Measurements from ENCODE around the gene KRT28. TPM values are rescaled to one million over a fixed set of nuclear protein-coding genes. Genes with fewer than 3 reads are reported as not detected.

Gene KRT28
- total RNA-seq, 1 donor from 2014 or later = not detected

DNA sequence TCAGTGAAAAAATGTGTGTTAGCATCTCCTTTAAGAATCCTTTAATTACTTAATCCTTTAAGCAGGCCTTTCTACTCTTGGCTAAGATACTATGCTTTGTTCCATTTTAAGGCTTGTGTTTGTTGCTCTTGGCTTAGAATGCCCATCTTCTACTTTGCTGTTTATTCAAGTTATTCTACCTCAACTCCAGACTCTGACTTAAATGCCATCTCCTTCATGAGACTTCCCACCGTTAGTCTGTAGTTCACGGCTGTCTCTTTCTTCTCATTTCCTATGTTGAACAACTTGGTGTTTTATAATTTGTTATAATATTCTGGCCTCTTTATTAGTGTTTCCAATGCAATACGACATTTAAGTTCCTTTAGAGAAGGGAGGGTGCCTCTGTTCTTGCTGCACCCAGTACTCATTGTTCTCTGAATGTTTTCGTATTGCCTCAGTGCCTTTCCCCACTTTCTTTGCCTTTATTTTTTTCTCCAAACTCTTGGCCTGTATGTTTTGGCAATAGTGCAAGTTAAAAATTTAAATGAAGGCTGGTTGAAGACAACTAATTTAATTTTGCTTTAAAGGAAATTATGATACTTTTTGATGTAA lies 28.8 kb upstream of the KRT28 start:
- Histone ChIP-seq H3K36me3 (no peaks in the 10 kb centered on the region), H3K27me3 (no peaks in the 10 kb centered on the region), H3K4me1 (no peaks in the 10 kb centered on the region), H3K9me3 (no peaks in the 10 kb centered on the region), H3K4me3 (no peak overlapping the region), H3K27ac (no peak overlapping the region)
- ATAC-seq (no peak), DNase-seq (no peak)
- intact Hi-C loops (cut with DNase I) = no loop called here
- TF ChIP-seq, protein P1, sequence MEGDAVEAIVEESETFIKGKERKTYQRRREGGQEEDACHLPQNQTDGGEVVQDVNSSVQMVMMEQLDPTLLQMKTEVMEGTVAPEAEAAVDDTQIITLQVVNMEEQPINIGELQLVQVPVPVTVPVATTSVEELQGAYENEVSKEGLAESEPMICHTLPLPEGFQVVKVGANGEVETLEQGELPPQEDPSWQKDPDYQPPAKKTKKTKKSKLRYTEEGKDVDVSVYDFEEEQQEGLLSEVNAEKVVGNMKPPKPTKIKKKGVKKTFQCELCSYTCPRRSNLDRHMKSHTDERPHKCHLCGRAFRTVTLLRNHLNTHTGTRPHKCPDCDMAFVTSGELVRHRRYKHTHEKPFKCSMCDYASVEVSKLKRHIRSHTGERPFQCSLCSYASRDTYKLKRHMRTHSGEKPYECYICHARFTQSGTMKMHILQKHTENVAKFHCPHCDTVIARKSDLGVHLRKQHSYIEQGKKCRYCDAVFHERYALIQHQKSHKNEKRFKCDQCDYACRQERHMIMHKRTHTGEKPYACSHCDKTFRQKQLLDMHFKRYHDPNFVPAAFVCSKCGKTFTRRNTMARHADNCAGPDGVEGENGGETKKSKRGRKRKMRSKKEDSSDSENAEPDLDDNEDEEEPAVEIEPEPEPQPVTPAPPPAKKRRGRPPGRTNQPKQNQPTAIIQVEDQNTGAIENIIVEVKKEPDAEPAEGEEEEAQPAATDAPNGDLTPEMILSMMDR (IDR thresholded peaks at IDR 0.05) = no peak

DNA sequence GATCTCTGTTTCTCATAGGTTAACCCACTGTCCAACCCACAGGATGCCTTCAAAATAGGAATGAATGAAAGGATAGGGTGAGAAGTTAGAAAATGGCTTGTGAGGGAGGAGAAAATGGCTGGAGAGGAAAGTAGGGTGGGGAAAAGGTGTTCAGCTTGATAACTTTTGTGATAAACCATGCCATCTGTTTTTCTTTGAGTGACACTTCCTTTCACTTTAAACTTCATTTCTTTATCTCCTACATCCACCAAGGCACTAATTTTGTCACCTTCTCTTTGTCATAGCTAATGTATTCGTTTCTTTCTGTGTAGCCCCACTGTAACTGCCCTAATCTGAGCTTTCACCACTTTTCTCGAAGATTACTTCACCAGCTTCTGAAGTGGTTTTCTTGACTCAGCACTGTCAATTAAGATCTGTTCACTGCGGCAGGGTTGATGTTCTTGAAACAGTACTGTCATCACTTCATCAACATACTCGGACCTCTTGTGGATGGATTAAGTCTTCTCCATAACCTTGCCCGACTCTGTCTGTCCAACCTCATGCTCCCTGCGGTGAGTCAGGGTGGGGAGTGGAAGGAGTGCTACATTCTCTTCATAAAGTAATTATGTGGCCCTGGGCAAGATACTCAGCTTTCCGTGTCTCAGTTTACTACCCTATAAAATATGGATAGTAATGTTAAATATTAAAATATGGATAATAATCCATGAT lies 28.1 kb upstream of the KRT28 start:
- Histone ChIP-seq H3K27ac (no peak overlapping the region), H3K9me3 (no peaks in the 10 kb centered on the region), H3K4me3 (no peak overlapping the region), H3K27me3 (no peaks in the 10 kb centered on the region), H3K4me1 (no peaks in the 10 kb centered on the region), H3K36me3 (no peaks in the 10 kb centered on the region)
- DNase-seq (no peak), ATAC-seq (no peak)
- TF ChIP-seq, protein P1 (IDR thresholded peaks at IDR 0.05) = no peak
- intact Hi-C loops (cut with DNase I) = no loop called here

DNA sequence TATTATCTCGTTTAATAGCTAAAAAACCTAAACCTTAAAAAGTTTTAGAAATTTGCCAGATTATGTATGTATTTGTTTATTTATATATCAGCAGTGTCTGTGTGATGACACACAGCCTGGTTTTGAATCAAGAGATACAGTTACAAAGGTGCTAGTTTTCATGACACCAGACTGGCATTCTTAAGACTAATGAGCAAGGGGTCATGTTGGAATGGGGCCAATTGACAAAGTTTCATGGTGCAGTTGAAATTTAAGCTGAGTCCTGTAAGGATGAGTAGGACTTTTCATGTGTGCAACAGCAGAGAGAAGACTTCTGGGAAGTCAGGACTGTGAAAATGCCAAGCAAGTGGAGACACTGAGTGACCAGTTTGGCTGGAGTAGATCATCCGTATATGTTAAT lies 25.8 kb upstream of the KRT28 start:
- intact Hi-C loops (cut with DNase I) = no loop called here

DNA sequence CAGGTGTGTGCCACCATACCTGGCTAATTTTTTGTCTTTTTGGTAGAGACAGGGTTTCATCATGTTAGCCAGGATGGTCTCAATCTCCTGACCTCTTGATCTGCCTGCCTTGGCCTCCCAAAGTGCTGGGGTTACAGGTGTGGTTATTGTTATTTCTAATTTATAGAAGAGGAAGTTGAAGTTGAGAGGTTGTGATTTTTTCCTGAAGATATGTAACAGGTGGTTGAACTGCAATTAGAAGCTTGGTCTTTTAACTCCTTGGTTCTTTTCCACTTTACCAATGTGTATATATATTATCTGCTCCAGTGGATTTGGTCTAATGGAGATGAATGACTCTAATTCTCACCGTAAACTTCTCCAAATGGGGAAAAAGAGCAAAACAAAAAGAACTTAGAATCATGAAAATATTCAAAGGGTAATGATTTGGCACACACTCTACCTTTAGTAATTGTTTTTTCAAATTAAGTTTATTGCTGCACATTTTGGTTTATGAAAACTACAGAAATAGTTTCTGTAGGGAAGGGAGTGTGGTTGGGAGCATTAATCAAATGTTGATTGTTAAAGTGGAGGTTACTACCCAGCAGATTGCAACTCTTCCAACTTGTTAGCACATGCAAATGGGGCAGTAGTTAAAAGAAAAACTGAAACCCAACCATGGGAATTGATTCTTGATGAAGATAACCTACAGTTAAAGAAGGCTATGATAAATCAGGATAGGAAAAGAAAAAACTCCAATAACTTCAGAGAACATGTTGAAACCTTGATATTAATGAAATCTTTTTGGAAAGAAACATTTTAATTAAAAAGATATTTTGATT lies 24.5 kb upstream of the KRT28 start:
- TF ChIP-seq, protein P1 (IDR thresholded peaks at IDR 0.05) = no peak
- Histone ChIP-seq H3K27ac (no peak overlapping the region), H3K4me1 (no peaks in the 10 kb centered on the region), H3K27me3 (no peaks in the 10 kb centered on the region), H3K4me3 (no peak overlapping the region), H3K36me3 (no peaks in the 10 kb centered on the region), H3K9me3 (no peaks in the 10 kb centered on the region)
- intact Hi-C loops (cut with DNase I) = no loop called here
- DNase-seq (no peak), ATAC-seq (no peak)

More for the DNA sequence above, 25.8 kb upstream of the KRT28 start:
- Histone ChIP-seq H3K4me1 (no peaks in the 10 kb centered on the region), H3K27ac (no peak overlapping the region), H3K9me3 (no peaks in the 10 kb centered on the region), H3K36me3 (no peaks in the 10 kb centered on the region), H3K4me3 (no peak overlapping the region), H3K27me3 (no peaks in the 10 kb centered on the region)
- DNase-seq (no peak), ATAC-seq (no peak)
- TF ChIP-seq, protein P1 (IDR thresholded peaks at IDR 0.05) = no peak

DNA sequence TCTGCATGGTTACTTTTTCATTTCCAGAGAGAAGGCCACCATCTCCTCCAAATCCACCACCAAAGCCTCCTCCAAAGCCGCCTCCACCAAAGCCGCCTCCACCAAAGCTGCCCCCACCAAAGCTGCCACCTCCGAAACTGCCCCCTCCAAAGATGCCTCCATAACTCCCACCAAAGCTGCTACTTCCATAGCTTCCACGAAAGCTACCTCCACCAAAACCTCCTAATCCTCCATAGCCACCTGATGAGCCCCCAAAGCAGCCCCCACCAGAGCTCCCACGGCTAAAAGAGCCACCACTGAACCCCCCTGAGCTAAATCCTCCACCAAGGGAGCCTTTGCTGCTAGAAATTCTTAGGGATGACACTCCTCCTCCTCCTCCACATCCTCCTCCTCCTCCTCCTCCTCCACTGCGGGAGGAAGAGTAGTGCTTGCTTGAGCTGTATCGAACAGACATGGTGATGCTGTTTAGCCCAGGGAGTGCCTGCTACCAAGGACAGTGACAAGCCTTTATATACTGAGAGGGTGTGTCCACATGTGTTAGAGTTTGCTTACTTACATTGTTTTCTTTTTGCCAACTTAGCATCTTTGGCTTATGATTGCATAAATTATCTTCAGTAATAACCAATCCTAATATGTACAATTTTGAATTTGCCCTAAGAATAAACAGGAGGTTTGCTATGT lies 22.5 kb upstream of the KRT28 start, which contains the start of gene KRT10:
TSS of gene KRT10 (minus strand) at position 483 of the 681 bp plus-strand sequence. CDS start at position 454, 29 bp downstream.
- ATAC-seq = no peak
- no peak for DNase-seq
- H3K36me3 ChIP-seq = no peaks in the 10 kb centered on the region
- H3K27me3 ChIP-seq = no peaks in the 10 kb centered on the region
- no peaks in the 10 kb centered on the region for H3K4me1 ChIP-seq
- H3K4me3 ChIP-seq = no peak within 1 kb of the TSS
- no peak within 1 kb of the TSS for H3K27ac ChIP-seq
- H3K9me3 ChIP-seq = no peaks in the 10 kb centered on the region
- TF ChIP-seq, protein P1 (IDR thresholded peaks at IDR 0.05) = no peak
- intact Hi-C loops (cut with DNase I) = no loop called here
